Parietal lobe (tissue), 1 donor: ENCODE measurements around the gene PIK3CG. TPM values are rescaled to one million over a fixed set of nuclear protein-coding genes. Genes with fewer than 3 reads are reported as not detected.

Experiments
- total RNA-seq: library from RNA; depleted of rRNA; stranded (reverse); fragments of >200 nt; gene quantifications from one replicate; pipeline ENCODE4 v1.2.3, GENCODE V29; 2014

The PIK3CG gene
- 1.6 TPM for total RNA-seq

GRCh38 chr7:106865130-106866041, at the start of gene PIK3CG:
PIK3CG (plus strand) TSS chr7:106865282; CDS start chr7:106867562, 2,280 bp downstream.

Other genes with a start within 250 kb of the PIK3CG start
- gene CCDC71L, start 204.1 kb upstream of the PIK3CG start, total RNA-seq, result 63.2 TPM
- 174 TPM for gene PRKAR2B, start 179.4 kb downstream of the PIK3CG start, total RNA-seq